Activated CD8-positive, alpha-beta memory T cell treated with anti-CD3 and anti-CD28 coated beads for 4 hours (primary cell): ENCODE results near the gene LRRC28.
A peak's percentile ranks its signal among the peaks of the same experiment; 100 is the strongest.

Source experiments
- DNase-seq, 2 donors: peaks; one replicate each; pipeline ENCODE4 v3.0.0-alpha.2; 2020; ENCODE audit warnings: low read depth in 2 of 2

LRRC28 gene

DNA sequence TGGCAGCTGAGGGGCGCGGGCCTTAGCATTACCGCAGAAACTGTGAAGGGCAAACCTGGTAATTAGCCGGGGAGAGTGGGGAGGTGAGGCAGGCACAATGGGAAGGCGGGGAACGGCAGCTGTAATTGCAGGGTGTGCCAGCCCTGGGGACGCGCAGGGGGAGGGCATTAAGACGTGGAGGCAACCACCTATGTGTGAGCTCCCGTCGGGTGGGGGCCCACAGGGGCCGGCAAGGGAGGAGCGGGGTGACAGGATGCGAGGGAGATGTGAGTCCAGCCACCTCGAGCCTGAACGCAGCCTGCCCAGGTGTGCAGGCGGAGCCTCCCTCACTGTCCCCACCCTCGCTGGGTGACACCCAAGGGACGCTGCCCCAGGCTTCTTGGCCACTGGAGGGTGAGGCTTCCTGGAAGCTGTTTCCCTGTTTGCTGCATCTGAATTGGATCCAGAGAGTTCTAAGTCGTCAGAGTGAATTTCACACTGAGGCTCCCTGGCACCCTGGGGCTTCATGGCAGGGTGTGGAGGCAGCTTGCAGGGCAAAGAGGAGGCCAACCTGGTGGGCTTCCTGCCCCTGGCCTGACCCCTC is 183.9 kb downstream of the LRRC28 start:
- DNase-seq: no peak

DNA sequence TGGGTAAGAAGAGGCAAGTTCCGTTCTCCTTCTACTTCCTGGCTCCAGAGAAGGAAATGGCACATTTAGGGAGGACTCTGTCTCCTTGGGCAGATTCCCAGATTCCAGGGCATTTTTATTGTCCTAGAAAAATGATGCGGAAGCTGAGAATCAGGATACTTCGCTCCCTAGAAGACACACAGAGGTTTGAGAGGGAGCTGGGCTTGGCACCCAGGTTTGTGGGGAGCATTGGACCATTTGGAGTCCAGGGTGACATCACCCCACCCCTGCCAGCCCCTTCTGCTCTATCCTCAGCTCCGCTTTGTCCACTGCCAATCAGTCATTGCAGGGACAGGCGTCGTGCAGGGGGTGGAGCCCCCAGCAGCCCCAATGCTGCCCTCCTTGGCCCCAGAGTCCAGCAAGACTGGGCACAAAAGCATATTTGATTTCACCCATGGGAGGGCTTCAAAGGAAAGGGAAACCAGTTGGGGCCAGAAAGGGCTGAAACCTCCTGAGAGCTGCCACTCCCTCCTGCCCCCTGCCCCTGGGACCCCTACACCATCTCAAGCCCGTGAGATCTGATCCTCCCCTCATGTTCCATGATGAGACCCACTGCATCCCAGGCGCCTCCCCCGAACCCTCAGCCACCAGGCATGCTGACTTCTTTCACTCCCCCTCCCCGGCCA is 184.7 kb downstream of the LRRC28 start:
- no peak for DNase-seq

DNA sequence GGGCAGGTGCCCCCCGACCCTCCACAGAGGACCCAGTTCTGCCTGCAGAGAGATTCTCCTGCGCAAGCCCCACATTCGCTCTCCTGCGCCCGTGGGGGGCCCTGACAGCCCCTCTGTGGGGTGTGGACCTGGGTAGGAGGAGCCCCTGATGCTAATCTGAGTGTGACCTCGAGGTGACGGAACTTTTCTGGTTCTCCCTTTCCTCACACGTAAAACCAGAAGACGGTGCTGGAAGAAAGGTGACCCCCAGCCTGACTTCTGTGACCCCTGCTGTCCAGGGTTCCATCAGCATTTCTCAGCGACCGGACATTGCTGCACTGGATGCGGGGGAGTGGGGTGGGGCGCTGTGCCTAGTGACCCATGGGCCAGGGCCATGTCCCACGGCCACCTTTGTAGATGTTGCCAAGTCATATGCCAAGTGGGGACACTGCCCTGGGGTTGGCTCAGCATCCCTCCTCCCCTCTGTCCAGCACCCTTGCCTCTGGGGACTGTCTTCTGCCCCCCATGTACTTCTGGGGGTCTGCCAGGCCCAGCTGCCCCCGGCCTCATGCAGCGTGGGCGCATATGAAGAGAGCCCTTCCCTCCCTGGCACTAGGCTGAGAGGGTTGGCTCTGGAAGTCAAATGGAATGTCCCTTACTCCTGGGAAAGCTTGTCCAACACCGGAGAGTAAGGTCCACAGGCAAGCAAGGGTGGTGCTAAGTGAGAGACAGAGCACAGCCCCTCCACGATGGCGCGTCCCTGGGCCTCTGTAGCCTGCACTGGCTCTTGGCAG is 185.4 kb downstream of the LRRC28 start:
- no peak for DNase-seq

GRCh38 chr15:99437315-99438223 is 186.3 kb downstream of the LRRC28 start:
- DNase-seq: no peak

DNA sequence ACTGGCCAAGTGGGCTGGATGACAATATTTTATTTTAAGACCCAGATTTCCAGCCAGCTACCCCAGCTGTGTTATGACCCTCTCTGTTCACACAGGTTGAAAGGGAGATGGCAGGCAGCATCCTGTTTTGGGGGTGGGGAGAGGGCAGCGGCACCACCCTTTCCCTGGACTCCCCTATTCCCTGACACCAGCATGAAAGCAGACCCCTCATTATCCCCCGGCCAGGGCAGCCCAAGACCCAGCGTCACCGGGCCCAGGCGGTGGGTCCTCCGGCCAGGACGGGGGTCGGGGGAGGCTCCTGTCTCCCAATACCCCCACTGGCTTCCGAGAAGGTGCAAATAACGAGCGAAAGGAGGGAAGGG is 186.9 kb downstream of the LRRC28 start:
- DNase-seq: no peak

GRCh38 chr15:99438691-99439523 is 187.6 kb downstream of the LRRC28 start:
- peak in 1 of 2 donors; percentile 22 for DNase-seq

- DNase-seq: no peak
Observed at GRCh38 chr15:99439524-99439835, 188.2 kb downstream of the LRRC28 start.

- DNase-seq: no peak
Observed at GRCh38 chr15:99440029-99440428, 188.7 kb downstream of the LRRC28 start.
